Stimulated activated CD8-positive, alpha-beta memory T cell treated with anti-CD3 and anti-CD28 coated beads, Interleukin-7, amount 100 ng/mL, for 1 hour (primary cell): ENCODE results near the gene TMEM100.
"Not testable (repeated sequence)": the region's sequence is repeated elsewhere in the genome, so short reads cannot be mapped to it uniquely, and the experiment has no call there.

ENCODE experiments used
- DNase-seq, 2 donors: peaks; one replicate each; pipeline ENCODE4 v3.0.0-alpha.2; 2020; ENCODE audit warnings: low read depth in 2 of 2

The TMEM100 gene

GRCh38 chr17:55687037-55687436 is 35.6 kb downstream of the TMEM100 start:
- no peak for DNase-seq

GRCh38 chr17:55683550-55684315 is 38.9 kb downstream of the TMEM100 start:
- DNase-seq: no peak

GRCh38 chr17:55681342-55681700 is 41.3 kb downstream of the TMEM100 start:
- no peak for DNase-seq

GRCh38 chr17:55680686-55681341 is 41.9 kb downstream of the TMEM100 start:
- no peak for DNase-seq

GRCh38 chr17:55677446-55677845 is 45.2 kb downstream of the TMEM100 start:
- no peak for DNase-seq

- no peak for DNase-seq
Observed at GRCh38 chr17:55676274-55676673, 46.4 kb downstream of the TMEM100 start.

- DNase-seq: no peak
Observed at GRCh38 chr17:55673743-55674506, 48.7 kb downstream of the TMEM100 start.

- no peak for DNase-seq
Observed at GRCh38 chr17:55672585-55673501, 49.8 kb downstream of the TMEM100 start.

- not testable (repeated sequence) for DNase-seq
Observed at GRCh38 chr17:55672010-55672409, 50.7 kb downstream of the TMEM100 start.
